Cardiac fibroblast (primary cell): ENCODE results near the gene NCLN.
A peak's percentile ranks its signal among the peaks of the same experiment; 100 is the strongest.

ENCODE experiments used
- DNase-seq, 2 donors: peaks; one replicate each; pipeline versions ENCODE4 v3.0.0 to v3.0.0-alpha.2; 2010; ENCODE audit warnings: low read depth in 2 of 2
- H3K4me3 ChIP-seq, 2 donors: replicated peaks in 1 of 2; 1 replicate in 1 of 2; 2 replicates in 1 of 2; pipeline ENCODE4 v1.5.1; 2011; ENCODE audit warnings: low read depth in 2 of 2, low read length in 2 of 2, mild to moderate bottlenecking in 2 of 2, moderate library complexity in 1 of 2
- TF ChIP-seq, protein P1 (sequence below): IDR thresholded peaks from one replicate; pipeline ENCODE4 v1.5.1; 2011; ENCODE audit warnings: low read depth, mild to moderate bottlenecking, low read length, inconsistent platforms

The NCLN gene

DNA sequence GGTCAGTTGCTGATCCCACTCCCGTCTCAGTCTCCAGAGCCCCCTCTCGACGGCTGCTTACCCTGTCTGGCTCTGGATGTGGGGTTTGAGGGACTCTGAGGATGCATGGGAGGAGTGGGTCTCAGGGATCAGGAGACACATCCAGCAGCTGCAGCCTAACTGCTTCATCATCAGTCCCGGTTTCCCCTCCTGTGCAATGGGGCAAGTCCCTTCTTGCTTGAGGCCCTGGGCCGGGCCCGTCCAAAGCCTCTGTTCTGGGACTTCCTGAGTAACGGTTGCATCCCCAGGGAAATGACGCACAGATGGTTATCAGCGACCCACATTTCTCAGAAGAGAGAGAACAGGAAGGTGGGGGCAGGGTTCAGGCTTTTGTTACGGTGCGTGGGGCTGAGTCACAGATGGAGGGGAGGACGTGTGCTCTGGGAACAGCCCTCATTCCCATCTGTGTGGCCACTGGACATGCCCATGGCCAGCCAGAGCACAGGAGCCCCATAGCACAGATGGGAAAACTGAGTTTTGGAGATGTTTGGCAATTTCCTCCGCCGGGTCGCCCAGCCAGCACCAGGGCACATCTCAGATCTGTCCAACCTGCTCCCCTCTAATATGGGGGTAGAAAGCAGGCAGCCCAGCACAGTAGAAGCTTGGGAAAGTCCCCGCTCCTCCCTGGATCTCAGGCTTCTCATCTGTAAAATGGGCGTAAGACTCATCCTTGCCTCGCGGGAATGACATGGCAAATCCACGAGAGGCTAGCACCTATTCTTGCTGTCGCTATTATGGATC is 30.6 kb upstream of the NCLN start:
- peak overlapping the region in 1 of 2 donors; percentile 32 for H3K4me3 ChIP-seq

DNA sequence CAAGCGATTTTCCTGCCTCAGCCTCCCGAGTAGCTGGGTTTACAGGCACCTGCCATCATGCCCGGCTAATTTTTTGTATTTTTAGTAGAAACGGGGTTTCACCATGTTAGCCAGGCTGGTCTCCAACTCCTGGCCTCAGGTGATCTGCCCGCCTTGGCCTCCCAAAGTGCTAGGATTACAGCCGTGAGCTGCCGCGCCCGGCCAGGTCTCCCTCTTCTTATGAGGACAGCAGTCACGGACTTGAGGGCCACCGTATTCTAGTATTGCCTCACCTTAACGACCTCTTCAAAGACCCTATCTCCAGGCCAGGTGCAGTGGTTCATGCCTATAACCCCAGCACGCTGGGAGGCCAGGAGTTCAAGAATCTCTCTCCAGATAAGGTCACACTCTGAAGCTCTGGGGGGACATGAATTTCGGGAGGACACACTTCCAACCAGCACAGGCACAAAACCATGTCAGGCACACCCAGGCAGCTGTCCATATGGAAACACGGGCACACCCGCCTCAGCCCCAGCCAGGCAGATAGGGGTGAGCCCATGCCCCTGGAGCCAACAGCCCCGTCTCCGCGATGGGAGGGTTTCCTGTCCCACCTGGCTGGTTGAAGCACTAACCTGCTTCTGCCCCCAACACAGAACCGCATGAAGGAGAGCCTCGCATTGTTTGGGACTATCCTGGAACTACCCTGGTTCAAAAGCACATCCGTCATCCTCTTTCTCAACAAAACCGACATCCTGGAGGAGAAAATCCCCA is 28.5 kb upstream of the NCLN start:
- H3K4me3 ChIP-seq = no peak overlapping the region
- DNase-seq = no peak
- TF ChIP-seq, protein P1, sequence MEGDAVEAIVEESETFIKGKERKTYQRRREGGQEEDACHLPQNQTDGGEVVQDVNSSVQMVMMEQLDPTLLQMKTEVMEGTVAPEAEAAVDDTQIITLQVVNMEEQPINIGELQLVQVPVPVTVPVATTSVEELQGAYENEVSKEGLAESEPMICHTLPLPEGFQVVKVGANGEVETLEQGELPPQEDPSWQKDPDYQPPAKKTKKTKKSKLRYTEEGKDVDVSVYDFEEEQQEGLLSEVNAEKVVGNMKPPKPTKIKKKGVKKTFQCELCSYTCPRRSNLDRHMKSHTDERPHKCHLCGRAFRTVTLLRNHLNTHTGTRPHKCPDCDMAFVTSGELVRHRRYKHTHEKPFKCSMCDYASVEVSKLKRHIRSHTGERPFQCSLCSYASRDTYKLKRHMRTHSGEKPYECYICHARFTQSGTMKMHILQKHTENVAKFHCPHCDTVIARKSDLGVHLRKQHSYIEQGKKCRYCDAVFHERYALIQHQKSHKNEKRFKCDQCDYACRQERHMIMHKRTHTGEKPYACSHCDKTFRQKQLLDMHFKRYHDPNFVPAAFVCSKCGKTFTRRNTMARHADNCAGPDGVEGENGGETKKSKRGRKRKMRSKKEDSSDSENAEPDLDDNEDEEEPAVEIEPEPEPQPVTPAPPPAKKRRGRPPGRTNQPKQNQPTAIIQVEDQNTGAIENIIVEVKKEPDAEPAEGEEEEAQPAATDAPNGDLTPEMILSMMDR = no peak

More for the DNA sequence above, 30.6 kb upstream of the NCLN start:
- TF ChIP-seq, protein P1 = no peak
- peak; percentile 99 to 100 for DNase-seq

DNA sequence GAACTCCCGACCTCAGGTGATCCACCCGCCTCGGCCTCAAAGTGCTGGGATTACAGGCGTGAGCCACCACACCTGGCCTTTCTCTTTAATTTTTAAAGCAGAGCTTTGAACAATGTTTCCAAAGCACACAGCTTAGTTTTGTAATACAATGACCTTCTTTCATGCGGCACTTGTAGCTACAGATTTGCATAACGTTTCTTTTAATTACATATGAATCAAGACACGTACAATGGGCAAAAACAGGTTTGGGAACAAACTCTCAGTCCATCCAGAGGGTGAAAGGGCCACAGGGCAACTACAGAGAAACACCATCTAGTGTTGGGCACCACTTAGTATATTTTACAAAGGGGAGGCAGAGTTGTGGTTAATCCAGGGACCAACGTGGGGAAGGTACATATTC is 26.2 kb upstream of the NCLN start:
- TF ChIP-seq, protein P1 = no peak
- DNase-seq = no peak
- no peak overlapping the region for H3K4me3 ChIP-seq

DNA sequence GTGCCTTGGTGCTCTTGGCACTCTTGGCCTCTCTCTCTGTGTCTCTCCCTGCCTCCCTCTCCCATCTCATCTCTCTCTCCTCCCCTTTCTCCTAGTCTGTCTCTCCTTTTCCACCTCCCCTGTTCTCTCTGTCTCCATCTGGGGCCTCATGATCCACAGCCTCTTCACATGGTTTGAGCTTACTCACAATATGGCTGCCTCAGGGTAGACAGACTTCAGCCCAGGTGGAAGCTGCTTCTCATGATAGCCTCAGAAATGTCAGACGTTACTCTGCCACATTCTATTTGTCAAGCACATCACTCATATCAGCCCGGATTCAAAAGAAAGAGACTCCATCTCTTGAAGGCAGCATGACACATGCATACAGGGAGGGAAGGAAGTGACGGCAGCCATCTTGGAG is 25.5 kb upstream of the NCLN start:
- H3K4me3 ChIP-seq = no peak overlapping the region
- DNase-seq = no peak
- TF ChIP-seq, protein P1 = no peak

DNA sequence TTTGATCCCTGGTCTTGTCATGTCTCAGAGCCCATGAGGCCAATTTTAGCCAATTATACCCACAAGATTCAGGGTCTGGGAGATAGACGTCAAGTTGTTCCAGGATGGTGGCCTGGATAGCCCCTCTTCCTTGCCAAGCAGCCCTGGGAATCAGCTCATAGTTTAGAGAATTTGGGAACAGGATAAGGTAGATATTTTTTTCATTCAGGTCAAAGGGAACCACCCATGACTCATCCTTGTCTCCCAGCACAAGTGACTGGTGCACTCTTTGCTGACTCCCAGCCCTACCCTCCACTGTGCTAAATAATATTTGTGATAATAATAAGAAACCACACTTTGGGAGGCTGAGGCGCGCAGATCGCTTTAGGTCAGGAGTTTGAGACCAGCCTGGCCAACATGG is 24.3 kb upstream of the NCLN start:
- H3K4me3 ChIP-seq = no peak overlapping the region
- DNase-seq = peak; percentile 32 to 70
- TF ChIP-seq, protein P1 = no peak

DNA sequence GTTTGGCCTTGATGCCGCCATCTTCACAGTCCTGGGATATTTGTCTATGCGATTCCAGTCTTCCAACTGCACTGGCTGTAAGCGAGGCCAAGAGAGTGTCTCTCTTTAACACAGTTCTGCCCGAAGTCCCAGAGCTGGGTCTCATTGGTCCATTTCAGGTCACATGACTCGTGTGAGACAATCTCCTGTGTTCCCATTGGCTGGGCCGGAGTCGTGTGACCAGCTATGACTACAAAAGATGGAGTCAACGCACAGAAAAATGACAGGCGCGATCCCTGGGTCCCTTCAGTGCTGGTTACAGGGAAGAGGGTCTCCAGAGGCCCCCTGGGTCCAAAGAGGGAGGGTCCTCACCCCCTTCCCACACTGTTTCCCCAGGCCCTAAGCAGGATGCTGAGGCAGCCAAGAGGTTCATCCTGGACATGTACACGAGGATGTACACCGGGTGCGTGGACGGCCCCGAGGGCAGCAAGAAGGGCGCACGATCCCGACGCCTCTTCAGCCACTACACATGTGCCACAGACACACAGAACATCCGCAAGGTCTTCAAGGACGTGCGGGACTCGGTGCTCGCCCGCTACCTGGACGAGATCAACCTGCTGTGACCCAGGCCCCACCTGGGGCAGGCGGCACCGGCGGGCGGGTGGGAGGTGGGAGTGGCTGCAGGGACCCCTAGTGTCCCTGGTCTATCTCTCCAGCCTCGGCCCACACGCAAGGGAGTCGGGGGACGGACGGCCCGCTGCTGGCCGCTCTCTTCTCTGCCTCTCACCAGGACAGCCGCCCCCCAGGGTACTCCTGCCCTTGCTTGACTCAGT is 23.1 kb upstream of the NCLN start:
- DNase-seq = peak in 1 of 2 donors; percentile 54
- TF ChIP-seq, protein P1 = no peak

More for the DNA sequence above, 23.1 kb upstream of the NCLN start:
- H3K4me3 ChIP-seq = no peak overlapping the region
